ENCODE measurements around the gene KCNK16.

Gene KCNK16

GRCh38 chr6:39322306-39322850 is at the start of gene KCNK16:
Gene KCNK16, minus strand, starts transcription at chr6:39322702. Its CDS starts 162 bp downstream, at chr6:39322540.
- in situ Hi-C loops (cut with HindIII; ENCODE audit: low sequenced_read_pairs): no loop called here

DNA sequence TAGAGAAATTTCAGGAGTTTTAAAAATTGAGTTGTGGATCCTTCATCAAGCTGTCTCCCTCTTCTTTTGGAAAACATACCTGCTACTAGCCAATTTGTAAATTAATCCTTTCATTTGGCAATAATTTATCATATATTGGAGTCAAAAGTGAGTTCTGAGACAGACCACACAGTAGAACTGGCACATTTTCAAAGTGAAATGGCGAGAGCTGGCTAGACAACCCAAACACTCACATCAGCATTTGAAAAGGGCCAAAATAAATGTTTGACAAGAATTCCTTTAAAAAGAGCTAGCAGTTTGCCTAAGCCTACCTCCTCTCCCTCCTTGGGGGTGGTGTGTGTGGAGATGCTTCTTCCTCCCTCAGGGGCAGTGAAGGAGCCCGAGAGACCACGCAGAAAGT is 47.9 kb upstream of the KCNK16 start:
- in situ Hi-C loops (cut with HindIII; ENCODE audit: low sequenced_read_pairs): no loop called here

DNA sequence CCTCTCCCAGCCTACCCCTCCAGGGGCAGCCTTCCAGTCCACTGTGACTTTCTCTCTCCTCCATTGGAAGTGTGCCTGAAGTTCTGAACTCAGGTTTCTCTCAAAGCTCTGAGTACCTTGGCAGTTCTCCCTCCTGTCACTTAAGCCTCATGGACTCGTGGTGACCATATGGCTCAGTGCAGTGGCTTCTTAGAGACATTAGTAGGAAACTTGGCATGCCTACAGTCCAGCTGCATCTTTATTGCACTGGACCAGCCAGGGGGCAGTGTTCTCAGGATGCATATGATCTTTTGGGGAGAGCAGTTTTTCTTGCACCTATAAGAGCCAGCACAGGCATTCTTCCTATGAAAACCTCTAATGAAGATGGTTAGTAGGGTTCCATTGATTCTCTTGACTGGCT is 47.5 kb upstream of the KCNK16 start:
- in situ Hi-C loops (cut with HindIII; ENCODE audit: low sequenced_read_pairs): no loop called here

DNA sequence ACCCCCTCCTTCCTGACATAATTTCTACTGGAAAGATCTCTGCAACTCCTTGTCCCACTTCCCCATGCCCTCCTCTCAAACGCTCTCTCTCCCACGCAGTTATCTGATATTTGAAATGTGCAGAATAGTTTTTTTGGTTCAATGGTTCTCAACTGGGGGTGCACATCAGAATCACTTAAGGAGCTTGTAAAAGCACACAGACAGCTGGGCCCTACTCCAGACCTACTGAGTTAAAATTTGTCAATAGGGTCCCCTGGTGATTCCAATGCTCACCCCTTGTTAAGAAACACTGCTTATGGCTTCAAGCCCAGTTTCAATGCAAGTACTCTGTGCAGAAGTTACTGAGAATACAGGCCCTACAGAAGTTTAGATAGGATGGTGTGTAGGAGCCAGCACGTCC is 45.2 kb upstream of the KCNK16 start:
- in situ Hi-C loops (cut with HindIII; ENCODE audit: low sequenced_read_pairs): no loop called here

DNA sequence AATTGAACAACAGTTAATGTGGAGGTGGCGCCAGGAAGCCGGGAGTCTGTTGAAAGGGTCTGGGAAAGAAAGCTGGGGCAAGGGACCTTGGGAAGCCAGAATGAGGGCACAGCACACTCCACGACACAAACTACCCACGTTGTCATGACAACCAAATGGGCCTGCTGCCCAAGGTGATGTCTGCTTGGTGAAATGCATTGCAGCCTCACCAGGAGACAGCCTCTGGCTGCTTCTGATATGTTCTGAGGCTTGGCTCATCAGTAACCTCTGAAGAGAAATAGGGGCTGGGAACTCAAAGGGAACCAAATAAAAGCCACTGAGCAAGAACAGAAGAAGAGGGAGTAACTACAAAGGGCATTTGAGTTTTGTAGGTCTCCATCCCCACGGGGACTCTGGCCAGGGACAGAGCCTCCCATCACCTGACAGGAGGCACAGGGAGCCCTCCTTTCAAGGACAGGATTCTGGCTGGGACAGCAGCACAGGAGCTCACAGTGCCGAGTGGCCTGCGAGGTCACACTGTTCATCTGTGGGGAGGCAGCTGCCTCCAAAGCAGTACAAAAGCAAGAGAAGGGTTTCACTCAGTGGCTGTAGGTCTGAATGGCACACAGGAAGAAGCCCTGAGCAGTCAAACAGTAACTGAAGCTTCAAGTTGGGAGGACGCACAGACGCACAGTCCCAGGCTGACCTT is 44.6 kb upstream of the KCNK16 start:
- in situ Hi-C loops (cut with HindIII; ENCODE audit: low sequenced_read_pairs): no loop called here

GRCh38 chr6:39365281-39366074 is 43.0 kb upstream of the KCNK16 start:
- in situ Hi-C loops (cut with HindIII; ENCODE audit: low sequenced_read_pairs): no loop called here

DNA sequence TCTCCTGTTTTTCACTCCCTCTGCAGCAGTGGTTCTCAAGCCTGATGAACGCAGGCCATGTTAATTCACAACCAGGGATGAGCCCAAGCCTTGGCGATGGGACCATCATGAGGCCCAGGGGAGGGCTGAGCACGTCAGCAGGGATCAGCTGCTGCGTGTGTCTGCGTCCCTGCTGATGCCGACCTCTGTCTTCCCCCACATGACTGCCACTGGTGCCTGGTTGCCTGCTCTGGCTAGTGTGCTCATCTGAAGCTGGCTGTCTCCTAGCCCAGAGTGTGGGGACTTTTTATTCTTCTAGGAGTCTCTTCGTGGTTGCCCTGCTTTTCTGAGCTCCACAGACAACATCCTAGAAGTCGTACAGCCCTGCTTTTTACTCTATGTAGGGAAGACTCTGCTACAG is 40.8 kb upstream of the KCNK16 start:
- in situ Hi-C loops (cut with HindIII; ENCODE audit: low sequenced_read_pairs): no loop called here

- in situ Hi-C loops (cut with HindIII; ENCODE audit: low sequenced_read_pairs): no loop called here
Measured at GRCh38 chr6:39362487-39362865, 40.0 kb upstream of the KCNK16 start.

DNA sequence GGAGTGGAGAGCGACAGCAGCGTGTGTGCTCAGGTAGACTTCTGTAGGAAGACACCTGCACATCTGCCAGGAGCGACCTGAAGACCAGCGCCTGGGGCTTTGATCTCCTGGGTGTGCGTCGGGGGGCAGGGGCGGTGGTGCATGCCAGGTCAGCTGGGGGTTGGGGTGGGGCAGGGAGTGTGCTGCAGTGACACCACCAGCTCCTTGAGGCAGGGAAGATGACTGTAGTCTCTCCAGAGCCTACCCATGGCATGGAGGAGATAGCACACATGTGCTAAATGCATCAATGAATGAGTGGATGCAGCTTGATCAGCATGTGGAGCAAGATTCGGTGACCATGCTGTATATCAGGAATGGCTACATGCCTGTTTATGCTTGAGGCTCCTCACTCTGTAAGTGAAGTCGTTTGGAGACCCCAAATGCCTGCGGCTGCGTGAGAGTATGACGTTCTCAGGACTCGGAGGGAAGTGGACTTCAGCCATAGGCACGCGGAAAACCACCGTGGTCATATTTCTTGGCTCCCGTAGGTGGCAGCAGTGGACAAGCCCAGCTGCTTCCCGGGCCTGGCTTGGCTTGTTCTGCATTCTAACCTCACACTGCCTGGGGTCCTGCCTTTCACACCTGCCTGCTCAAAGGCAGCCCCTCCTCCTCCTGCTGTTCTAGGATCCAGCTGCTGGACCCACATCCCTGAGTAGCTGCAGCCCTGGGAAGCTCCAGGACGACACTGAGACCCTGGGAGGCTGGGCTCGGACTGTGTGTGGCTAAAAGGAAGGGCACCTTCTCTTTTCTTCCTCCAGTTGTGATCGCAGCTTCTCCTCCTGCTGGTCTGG is 39.4 kb upstream of the KCNK16 start:
- in situ Hi-C loops (cut with HindIII; ENCODE audit: low sequenced_read_pairs): no loop called here

DNA sequence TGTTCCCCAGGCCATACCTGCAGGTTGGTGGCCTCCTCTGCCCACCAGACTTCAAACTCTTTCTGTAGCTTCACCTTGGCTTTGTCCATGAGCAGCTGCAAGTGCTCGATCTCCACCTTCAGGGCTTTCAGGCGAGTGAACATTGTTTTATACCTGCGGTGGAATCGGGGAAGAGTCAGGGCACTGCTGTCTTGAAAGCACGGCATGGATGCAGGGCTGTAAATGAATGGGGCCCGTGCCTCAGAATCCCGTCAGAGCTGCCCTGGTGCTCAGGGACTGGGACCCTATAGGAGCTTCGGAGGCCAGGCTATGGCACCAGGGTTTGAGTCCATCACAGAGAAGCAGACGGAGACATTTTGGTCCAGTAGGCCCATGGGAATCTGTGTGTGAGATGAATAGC is 37.9 kb upstream of the KCNK16 start:
- in situ Hi-C loops (cut with HindIII; ENCODE audit: low sequenced_read_pairs): no loop called here

DNA sequence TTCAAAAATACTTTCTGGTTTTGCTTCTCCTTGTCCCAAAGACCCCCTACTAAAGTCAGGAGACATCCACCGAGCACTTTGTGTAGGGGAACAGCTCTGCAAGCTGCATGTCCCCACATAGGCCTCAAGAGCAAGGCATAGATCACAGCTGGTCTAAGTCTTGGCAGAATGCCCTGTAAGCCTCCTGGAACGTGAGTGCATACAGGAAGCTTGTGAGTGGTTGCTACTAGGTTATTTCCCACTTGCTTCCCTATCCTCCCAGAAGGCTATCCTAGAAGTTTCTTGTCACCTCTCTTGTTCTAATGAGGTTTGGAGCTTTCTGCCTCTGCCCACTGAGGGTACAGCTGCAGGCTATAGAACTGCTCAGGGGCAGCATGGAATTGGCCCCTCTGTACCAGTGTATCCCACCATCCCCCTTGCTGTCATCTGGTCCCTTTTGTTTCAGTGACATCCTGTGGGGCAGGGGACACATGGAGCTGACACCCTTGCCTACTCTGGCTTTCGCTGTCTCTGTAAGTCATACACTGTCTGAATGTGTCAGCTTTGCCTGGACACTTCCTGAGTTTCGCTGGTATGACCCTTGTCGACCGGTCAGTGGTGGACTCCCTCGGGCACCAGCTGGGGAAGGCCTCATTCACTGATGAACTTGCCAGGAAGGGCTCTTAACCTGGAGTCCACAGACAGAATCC is 35.6 kb upstream of the KCNK16 start:
- in situ Hi-C loops (cut with HindIII; ENCODE audit: low sequenced_read_pairs): no loop called here

- in situ Hi-C loops (cut with HindIII; ENCODE audit: low sequenced_read_pairs): no loop called here
Measured at GRCh38 chr6:39353698-39354315, 31.3 kb upstream of the KCNK16 start.

GRCh38 chr6:39350723-39351505 is 28.4 kb upstream of the KCNK16 start:
- in situ Hi-C loops (cut with HindIII; ENCODE audit: low sequenced_read_pairs): no loop called here

DNA sequence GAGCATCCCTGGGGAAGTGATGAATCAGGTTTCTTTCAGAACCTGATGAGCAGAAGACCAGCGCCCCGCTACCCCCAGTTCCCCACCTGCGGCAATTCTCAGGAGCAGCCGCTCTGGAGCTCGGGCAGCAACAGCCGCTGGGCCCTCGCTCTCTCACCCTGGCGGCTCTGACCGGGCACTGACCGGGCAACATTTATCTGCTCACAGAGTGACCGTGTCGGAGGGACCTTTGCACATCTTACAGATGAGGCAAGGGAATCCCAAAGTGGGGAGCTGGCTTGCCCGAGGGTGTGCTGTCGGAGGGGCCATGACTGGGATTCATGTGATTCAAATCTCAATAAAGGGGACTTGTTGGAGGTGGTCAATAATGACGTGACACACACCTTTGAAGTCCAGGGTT is 26.2 kb upstream of the KCNK16 start:
- in situ Hi-C loops (cut with HindIII; ENCODE audit: low sequenced_read_pairs): no loop called here

GRCh38 chr6:39347906-39348585 is 25.5 kb upstream of the KCNK16 start:
- in situ Hi-C loops (cut with HindIII; ENCODE audit: low sequenced_read_pairs): no loop called here

DNA sequence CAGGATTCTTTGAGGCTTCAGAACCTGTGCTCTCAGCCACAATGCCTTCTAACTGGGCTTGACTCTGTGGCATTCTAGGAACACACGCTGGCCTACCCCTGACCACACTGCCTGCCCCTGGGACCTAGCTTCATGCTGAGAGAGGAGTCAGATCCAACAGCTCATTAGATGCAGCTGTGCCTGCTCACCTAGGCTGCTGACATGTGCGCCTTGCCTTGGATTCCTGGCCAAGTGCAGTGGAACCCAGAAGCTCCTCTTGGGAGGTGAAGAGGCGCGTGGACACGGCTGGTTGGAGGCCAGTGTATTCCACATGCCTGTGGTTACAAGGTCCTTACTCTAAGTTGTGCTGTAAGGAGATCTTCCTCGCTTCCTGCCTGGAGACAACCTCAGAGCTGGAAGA is 24.7 kb upstream of the KCNK16 start:
- in situ Hi-C loops (cut with HindIII; ENCODE audit: low sequenced_read_pairs): no loop called here

DNA sequence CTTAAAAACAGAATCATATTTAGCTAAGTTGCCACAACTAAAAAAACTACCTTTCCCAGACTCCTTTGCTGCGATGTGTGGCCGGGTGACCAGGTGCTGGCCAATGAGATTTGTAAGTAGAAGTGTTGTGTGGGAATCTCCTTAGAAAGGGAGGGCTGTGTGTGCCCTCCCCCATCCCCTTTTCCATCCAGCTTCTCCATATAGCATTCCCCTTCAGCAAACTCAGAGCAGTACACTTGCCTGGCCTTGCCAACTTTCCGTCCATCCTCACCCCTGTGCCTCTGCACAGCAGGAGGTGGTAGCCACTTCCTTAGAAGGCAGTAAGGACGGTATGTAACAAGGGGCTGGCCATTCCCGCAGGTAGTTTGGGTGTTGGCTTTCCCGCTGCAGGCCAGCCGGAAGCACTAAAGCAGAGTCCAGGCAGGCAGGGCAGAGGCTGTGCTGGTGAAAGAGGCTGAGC is 22.3 kb upstream of the KCNK16 start:
- in situ Hi-C loops (cut with HindIII; ENCODE audit: low sequenced_read_pairs): no loop called here

- in situ Hi-C loops (cut with HindIII; ENCODE audit: low sequenced_read_pairs): no loop called here
Measured at GRCh38 chr6:39343396-39343870, 20.9 kb upstream of the KCNK16 start.

Measured in DLD1 (cell line).